Adrenal gland (tissue), 5 donors: Measurements from ENCODE around the gene MKKS.

ENCODE experiments used
- POLR2A ChIP-seq, 2 donors: fragments of 450-650 bp; IDR thresholded peaks; one replicate each; pipeline ENCODE4 v1.6.1; 2017; ENCODE audit warnings: antibody characterized with exemption in 2 of 2, mild to moderate bottlenecking in 2 of 2, moderate library complexity in 1 of 2
- TF ChIP-seq, protein P1 (sequence below), 6 experiments: fragments of 450-650 bp in 4 of 6; fragments of 200-600 bp in 2 of 6; sonication (generic) in 1 of 6; IDR thresholded peaks; 1 replicate in 5 of 6; 2 replicates in 1 of 6; pipeline versions ENCODE4 v1.5.1 to v1.8.0; 2016 to 2021; ENCODE audit warnings: antibody characterized with exemption in 6 of 6, mild to moderate bottlenecking in 2 of 6, moderate library complexity in 1 of 6
- donor health status: DM: no; HTN: no; CAD: no.

DNA sequence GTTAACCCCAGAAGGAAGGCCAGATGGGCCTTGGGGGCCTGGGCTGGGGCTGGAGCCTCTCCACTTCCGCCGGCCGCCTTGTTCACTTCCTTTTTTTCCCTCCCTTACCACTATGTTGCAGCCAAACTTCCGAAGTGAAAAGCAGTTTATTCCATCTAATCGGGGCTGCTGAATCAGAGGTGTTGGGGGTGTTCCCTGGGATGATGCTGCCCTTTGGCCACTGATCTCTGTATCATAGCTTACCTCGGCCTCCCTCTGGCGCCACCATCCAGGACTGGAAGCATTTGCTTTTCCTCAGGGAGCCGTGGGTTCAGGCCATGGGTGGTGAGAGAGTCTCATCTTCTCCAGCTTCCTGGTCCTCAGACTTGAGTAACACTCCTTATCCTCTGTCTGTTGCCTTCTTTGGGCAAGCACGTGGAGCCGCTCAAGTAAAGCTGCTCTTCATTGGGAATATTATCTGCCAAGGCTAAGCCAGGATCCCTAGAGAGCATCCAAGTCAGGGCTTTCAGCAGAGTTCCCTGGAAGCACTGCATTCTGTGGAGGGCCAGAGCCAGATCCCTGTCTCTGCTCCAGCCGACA, 40.7 kb upstream of the MKKS start:
- TF ChIP-seq POLR2A (IDR thresholded peaks at IDR 0.05): no peak
- TF ChIP-seq, protein P1, sequence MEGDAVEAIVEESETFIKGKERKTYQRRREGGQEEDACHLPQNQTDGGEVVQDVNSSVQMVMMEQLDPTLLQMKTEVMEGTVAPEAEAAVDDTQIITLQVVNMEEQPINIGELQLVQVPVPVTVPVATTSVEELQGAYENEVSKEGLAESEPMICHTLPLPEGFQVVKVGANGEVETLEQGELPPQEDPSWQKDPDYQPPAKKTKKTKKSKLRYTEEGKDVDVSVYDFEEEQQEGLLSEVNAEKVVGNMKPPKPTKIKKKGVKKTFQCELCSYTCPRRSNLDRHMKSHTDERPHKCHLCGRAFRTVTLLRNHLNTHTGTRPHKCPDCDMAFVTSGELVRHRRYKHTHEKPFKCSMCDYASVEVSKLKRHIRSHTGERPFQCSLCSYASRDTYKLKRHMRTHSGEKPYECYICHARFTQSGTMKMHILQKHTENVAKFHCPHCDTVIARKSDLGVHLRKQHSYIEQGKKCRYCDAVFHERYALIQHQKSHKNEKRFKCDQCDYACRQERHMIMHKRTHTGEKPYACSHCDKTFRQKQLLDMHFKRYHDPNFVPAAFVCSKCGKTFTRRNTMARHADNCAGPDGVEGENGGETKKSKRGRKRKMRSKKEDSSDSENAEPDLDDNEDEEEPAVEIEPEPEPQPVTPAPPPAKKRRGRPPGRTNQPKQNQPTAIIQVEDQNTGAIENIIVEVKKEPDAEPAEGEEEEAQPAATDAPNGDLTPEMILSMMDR (IDR thresholded peaks at IDR 0.05): no peak
